Suprapubic skin (tissue), 4 donors: ENCODE measurements around the gene SAMD4A.

ENCODE experiments used
- CTCF ChIP-seq, 2 donors: fragments of 200-600 bp in 1 of 2; fragments of 450-650 bp in 1 of 2; sonication (generic) in 1 of 2; IDR thresholded peaks; one replicate each; pipeline ENCODE4 v1.5.1; 2016 to 2019; ENCODE audit warnings: antibody characterized with exemption in 2 of 2, mild to moderate bottlenecking in 1 of 2, moderate library complexity in 1 of 2
- EP300 ChIP-seq: sonication (generic); formaldehyde crosslinking; IDR thresholded peaks from one replicate; pipeline ENCODE4 v1.6.1; 2017; ENCODE audit warnings: antibody characterized with exemption
- POLR2A ChIP-seq, 2 donors: fragments of 450-650 bp; IDR thresholded peaks; one replicate each; pipeline ENCODE4 v1.6.1; 2017; ENCODE audit warnings: antibody characterized with exemption in 2 of 2, mild to moderate bottlenecking in 2 of 2, moderate library complexity in 2 of 2
- POLR2AphosphoS5 ChIP-seq, 3 donors: sonication (generic); formaldehyde crosslinking; IDR thresholded peaks; one replicate each; pipeline ENCODE4 v1.6.1; 2017; ENCODE audit warnings: antibody characterized with exemption in 3 of 3

GRCh38 chr14:54617467-54617866 is 50.5 kb downstream of the SAMD4A start:
- TF ChIP-seq POLR2A (IDR thresholded peaks at IDR 0.05) = no peak
- TF ChIP-seq POLR2AphosphoS5 (IDR thresholded peaks at IDR 0.05) = no peak
- TF ChIP-seq EP300 = no peak
- TF ChIP-seq CTCF (IDR thresholded peaks at IDR 0.05) = no peak
